OCI-M2 (cell line): ENCODE measurements around the gene PPP1CA.

Source experiments
- DNase-seq: peaks from one replicate; lab custom pipeline; 2025; ENCODE audit not compliant: unreplicated experiment; lab: John Stamatoyannopoulos, UW

The PPP1CA gene

DNA sequence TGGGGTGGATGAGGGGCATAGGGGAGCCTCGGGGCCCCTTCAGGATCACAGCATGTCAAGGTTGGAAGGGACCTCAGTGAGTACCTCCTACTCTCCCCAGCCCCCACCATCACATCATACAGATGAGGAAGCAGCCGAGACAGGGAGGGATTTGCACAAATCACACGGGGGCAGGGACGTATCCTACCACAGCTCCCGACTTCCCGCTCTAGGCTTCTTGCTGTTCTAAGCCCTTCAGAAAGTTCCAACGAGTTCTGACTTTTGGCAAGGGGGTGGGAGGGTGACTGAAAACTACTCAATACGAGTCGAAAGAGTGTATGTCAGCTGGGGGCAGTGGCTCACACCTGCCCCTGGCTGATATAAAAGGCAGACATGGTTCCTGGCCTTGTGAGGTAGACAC, 14.6 kb downstream of the PPP1CA start:
- DNase-seq = no peak

- DNase-seq = no peak
Measured at GRCh38 chr11:67384851-67385366, 16.7 kb downstream of the PPP1CA start.

GRCh38 chr11:67382276-67383136, 19.2 kb downstream of the PPP1CA start:
- peak; percentile 61 for DNase-seq

DNA sequence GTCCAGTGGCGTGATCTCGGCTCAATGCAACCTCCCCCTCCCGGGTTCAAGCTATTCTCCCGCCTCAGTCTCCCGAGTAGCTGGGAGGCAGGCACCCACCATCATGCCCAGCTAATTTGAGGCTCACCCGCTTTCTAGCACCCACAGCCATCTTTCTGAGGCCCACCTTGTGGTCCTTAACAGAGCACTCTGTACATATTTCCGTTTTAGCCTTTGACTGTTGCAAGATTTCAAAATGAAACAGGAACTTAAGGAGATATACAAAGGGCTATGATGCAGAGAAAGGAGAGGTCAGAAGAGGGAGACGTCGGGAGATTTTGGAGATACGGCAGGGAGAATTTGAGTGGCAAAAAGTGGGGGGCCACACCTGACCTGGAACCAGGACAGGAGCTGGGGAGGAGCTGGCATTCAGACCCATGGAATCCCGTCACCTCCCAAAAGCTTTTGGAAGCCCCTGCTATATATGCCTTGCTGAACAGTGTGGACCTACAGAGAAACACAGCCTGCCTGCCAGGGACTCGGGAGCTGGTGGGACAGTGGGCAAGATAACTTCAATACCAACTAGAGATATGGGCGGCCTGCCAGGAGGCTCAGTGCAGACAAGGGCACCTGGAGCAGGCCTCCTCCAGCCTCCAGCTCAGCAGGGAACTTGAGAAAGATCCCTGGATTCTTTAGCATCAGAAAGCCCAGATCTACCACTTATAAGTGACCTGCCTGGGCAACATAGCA, 20.2 kb downstream of the PPP1CA start:
- DNase-seq = no peak

DNA sequence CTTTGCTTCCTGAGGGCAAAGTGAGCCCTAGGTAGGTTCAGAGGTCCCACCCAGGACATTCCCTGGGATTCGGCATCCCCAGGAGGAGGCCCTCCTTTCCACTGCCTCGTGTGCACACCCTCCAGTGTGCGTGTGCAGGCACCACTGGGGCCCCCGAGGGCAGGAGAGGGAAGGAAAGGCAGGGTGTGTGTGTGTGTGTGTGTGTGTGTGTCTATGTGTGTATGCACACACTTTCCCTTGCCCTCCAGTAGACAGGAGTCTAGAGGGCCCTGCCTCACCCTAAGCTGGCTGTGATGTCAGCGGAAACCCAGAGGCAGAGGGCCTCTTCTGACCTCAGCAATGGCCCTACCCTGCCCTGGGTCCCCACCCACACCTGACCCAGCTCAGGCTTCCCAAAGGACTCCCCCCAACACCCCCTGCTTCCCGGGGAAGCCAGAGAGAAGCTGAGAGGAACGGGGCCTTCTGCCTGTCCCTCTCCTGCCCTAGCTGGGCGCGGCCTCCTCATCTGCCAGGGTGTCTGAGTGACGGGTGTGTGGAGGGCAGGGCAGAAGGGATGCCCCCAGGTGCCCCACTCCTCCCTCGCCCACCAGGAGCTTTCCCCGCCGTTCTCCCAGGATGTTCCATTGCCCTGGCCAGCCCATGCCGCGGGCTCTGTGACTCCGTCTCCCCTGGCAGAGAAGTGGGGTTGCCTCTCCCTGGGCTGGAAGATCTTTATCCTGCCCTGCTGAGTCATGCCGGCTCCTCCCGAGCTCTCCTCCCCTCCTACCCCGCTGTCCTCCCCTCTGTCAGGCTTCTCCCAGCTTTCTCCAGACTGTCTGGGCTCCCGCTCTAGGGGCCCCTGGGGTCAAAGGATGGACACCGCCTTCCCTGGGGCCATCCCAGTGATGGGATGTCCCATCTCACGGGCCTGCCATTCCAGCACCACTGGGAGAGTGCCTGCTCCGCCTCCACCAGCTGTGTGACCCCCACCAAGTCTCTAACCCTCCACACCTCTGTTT, 22.3 kb downstream of the PPP1CA start:
- DNase-seq = no peak

DNA sequence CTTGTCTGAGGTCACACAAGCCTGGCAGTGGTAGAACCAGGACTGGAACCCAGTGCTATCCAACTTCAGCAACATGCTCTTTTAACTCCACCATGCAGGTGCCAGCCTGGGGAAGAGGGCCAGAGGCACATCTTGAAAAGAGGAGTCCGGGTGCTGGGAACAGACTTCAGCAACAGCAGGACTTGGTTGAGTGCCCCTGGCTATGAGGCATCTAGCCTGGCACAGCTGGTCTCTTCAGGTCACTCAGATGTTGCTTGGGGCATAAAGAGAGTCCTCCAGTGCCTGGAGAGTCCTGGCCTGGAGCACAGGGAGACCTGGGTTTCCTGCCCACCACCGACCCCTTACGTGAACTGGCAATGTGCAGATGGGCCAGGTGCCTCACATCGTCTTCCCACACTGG, 23.1 kb downstream of the PPP1CA start:
- DNase-seq = no peak

GRCh38 chr11:67376873-67377808, 24.5 kb downstream of the PPP1CA start:
- no peak for DNase-seq

- no peak for DNase-seq
Measured at GRCh38 chr11:67376063-67376820, 25.4 kb downstream of the PPP1CA start.

GRCh38 chr11:67375320-67376055, 26.2 kb downstream of the PPP1CA start:
- DNase-seq = no peak

- no peak for DNase-seq
Measured at GRCh38 chr11:67374571-67375281, 26.9 kb downstream of the PPP1CA start.

GRCh38 chr11:67373648-67374570, 27.7 kb downstream of the PPP1CA start:
- DNase-seq = no peak

DNA sequence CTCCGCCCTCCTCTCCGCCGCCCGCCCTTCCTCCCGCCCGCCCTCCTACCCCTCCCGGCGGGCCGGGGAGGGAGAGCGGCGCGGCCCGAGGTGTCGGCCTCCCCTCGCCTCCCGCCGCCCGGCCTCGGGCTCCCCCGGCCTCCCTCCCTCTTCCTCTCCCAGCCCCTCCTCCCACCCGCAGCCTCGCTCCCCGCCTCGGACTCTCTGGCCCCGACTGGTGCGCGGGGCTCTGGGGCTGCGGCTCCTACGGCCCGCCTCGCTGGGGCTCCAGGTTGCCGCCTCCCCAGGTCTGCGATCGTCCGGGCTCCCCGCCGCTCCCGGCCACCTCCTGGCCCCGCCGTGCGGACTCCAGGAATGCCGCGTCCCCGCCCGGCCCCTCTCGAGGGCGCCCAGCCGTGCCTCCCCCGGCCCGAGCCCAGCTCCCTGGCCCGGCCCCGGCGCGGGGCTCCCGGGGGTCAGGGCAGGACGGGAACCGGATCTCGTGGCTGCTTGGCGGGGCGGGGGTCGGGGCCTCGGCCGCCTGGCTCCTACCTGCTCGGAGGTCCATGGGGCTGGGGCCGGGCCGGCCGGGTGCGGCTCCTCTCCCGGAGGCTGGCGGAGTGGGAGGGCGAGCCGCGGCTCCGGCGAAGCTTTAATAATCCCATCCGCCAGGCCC, 28.5 kb downstream of the PPP1CA start, which contains the start of gene CLCF1:
CLCF1 (minus strand) TSS at position 606 of the 655 bp plus-strand sequence; CDS start at position 547, 59 bp downstream.
- no peak for DNase-seq

- DNase-seq = no peak
Measured at GRCh38 chr11:67372321-67372992, 29.2 kb downstream of the PPP1CA start.

DNA sequence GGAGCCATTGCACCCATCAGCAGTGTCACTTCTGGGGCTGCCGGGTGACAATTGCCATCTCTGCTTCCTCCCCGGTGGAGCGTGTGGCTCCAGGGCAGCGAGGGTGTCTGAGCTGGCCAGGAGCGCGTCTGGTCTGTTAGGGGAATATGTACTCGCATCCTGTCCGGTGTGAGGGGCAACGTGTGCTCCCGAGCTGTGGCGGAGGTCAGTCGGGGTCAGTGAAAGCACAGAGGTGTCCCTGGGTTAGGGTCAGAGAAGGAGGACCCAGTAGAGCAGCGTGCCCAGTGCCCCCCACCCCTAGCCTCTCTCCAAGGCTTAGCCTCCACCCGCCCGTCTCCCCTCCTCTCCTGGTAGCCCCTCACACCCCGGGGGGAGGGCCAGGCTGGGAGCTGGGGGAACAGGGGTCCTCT, 29.7 kb downstream of the PPP1CA start:
- DNase-seq = no peak

DNA sequence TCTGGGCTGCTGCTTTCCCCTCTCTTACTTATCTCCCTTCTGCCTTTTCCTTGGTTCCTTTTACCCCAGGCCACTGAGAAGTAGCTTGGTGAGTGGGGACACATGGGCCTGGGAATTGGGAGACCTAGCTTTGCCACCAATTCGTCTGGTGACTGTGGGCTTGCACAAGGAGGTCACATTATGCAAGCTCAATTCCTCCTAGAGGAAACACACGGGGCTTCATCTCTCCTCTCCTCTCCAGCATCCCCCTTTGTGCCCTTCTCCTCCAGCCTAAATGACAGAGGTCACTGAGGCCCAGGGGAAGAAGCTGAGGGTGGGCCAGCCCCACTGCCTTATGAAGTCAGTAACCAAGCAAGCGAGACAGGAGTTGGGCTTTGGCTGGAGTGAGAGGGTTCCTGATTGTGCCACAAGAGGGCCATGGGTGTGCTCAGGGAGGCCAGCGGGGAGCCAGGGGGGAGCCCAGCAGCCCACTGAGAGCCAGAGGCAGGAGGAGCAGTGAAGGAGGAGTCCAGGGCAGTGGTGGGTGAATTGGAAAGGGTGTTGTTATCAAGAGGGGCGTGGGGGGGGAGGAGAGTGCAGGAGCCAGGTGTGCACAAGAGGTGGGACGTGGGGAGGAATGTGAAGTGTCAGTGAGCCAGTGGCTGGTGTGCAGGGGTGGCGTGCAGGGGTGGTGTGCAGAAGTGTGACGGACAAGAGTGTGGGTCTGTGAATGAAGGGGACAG, 30.3 kb downstream of the PPP1CA start:
- no peak for DNase-seq
